Spleen (tissue), 11 donors: ENCODE results near the gene RFX3. TPM values are rescaled to one million over a fixed set of nuclear protein-coding genes. Genes with fewer than 3 reads are reported as not detected.

ENCODE experiments used
- DNase-seq: peaks from one replicate; pipeline ENCODE4 v3.0.0-alpha.2; 2020
- H3K27ac ChIP-seq, 8 donors: fragments of 200-600 bp; sonication (generic) in 7 of 8; 1 replicate in 4 of 8; 2 replicates in 4 of 8; pipeline versions ENCODE4 v1.5.0 to v1.8.0; 2016 to 2021; ENCODE audit warnings: inconsistent platforms in 4 of 8, mild to moderate bottlenecking in 4 of 8, moderate library complexity in 1 of 8
- H3K27me3 ChIP-seq, 7 donors: fragments of 200-600 bp; sonication (generic) in 6 of 7; replicated peaks in 1 of 7; 1 replicate in 4 of 7; 2 replicates in 3 of 7; pipeline versions ENCODE4 v1.5.0 to v1.8.0; 2016 to 2021; ENCODE audit warnings: inconsistent platforms in 3 of 7, mild to moderate bottlenecking in 1 of 7
- H3K36me3 ChIP-seq, 6 donors: fragments of 200-600 bp; sonication (generic) in 5 of 6; 1 replicate in 4 of 6; 2 replicates in 2 of 6; pipeline versions ENCODE4 v1.5.0 to v1.8.0; 2016 to 2021; ENCODE audit warnings: inconsistent platforms in 2 of 6
- H3K4me1 ChIP-seq, 6 donors: fragments of 200-600 bp; sonication (generic) in 5 of 6; 1 replicate in 3 of 6; 2 replicates in 3 of 6; pipeline versions ENCODE4 v1.5.0 to v1.8.0; 2016 to 2021; ENCODE audit warnings: inconsistent platforms in 3 of 6
- H3K4me3 ChIP-seq, 8 donors: fragments of 200-600 bp; sonication (generic) in 7 of 8; 1 replicate in 4 of 8; 2 replicates in 4 of 8; pipeline versions ENCODE4 v1.5.0 to v1.8.0; 2016 to 2021; ENCODE audit warnings: inconsistent platforms in 4 of 8, mild to moderate bottlenecking in 4 of 8, moderate library complexity in 2 of 8
- H3K9me3 ChIP-seq, 8 donors: fragments of 200-600 bp; sonication (generic) in 7 of 8; 1 replicate in 4 of 8; 2 replicates in 4 of 8; pipeline versions ENCODE4 v1.5.0 to v1.8.0; 2016 to 2021; ENCODE audit warnings: inconsistent platforms in 4 of 8
- POLR2A ChIP-seq, 3 donors: fragments of 450-650 bp; IDR thresholded peaks; one replicate each; pipeline ENCODE4 v1.5.1; 2017; ENCODE audit warnings: antibody characterized with exemption in 3 of 3, mild to moderate bottlenecking in 1 of 3
- POLR2AphosphoS5 ChIP-seq, 3 donors: sonication (generic); formaldehyde crosslinking; IDR thresholded peaks; one replicate each; pipeline ENCODE4 v1.5.1; 2017; ENCODE audit warnings: antibody characterized with exemption in 3 of 3
- WGBS, 5 donors: extraction: QIAGEN DNeasy Blood & Tissue Kit in 3 of 5; methylation state at CpG; one replicate each; pipeline versions ENCODE4 v1.1.5 to v1.1.7; 2013 to 2018; 5-methylcytosine and 5-hydroxymethylcytosine counted together
- intact Hi-C: fragments of 100-400 bp; cut with DNase I; formaldehyde crosslinking; loops from one replicate; pipeline ENCODE4 v1.15.0; 2023; ENCODE audit warnings: low total_unique reads
- polyA plus RNA-seq, 3 donors: library from polyadenylated mRNA; stranded (reverse); fragments of 200-250 nt; gene quantifications; one replicate each; pipeline ENCODE4 v1.2.1, GENCODE V29; 2013
- total RNA-seq, 7 donors: library from RNA; depleted of rRNA in 3 of 7; stranded (reverse); fragments of >200 nt in 3 of 7; fragmentation: NEBNext Ultra II Directional in 4 of 7; extraction: Animal tissue kit (Norgen Biotek cat#: 25700) in 4 of 7; gene quantifications; one replicate each; pipeline versions ENCODE4 v1.1.0 to v1.2.1, GENCODE V29; 2016 to 2021
- TF ChIP-seq, protein P1 (sequence below), 11 experiments: fragments of 200-600 bp in 7 of 11; fragments of 450-650 bp in 4 of 11; sonication (generic) in 4 of 11; IDR thresholded peaks in 8 of 11; conservative IDR thresholded peaks in 3 of 11; 1 replicate in 7 of 11; 2 replicates in 4 of 11; pipeline versions ENCODE4 v1.4.0 to v1.8.0; 2016 to 2021; ENCODE audit warnings: antibody characterized with exemption in 11 of 11, inconsistent platforms in 4 of 11, mild to moderate bottlenecking in 1 of 11
- donor health status: healthy with polysubstance abuse.
- donor health status: DM: no; HTN: no; CAD: no; lungs with moderate emphysema.
- donor health status: DM: no; HTN: no; CAD: no.
- donor health status: Bipolar disorder and iron deficiency.
- donor health status: healthy.
- donor health status: DM: no; HTN: no; CAD: no.
- donor health status: DM: yes; HTN: yes; CAD: no.

RFX3 gene
- total and polyA plus RNA-seq, 10 donors = 2.5 to 25.9 (median 19.1) TPM

GRCh38 chr9:3277200-3277599 is 248.6 kb downstream of the RFX3 start:
- no peak for DNase-seq
- H3K27me3 ChIP-seq = no peaks in the 10 kb centered on the region
- intact Hi-C loops = no loop called here
- no peak overlapping the region for H3K4me3 ChIP-seq
- H3K27ac ChIP-seq = no peak overlapping the region
- 77 to 84% (median 81%) methylated on average over 2 of the region's 2 CpGs for WGBS, 5 donors
- peaks cover 0 to 45% (median 14%) of the 10 kb centered on the region in 6 donors for H3K36me3 ChIP-seq
- TF ChIP-seq POLR2AphosphoS5 (IDR thresholded peaks at IDR 0.05) (no peak), POLR2A (IDR thresholded peaks at IDR 0.05) (no peak)
- TF ChIP-seq, protein P1, sequence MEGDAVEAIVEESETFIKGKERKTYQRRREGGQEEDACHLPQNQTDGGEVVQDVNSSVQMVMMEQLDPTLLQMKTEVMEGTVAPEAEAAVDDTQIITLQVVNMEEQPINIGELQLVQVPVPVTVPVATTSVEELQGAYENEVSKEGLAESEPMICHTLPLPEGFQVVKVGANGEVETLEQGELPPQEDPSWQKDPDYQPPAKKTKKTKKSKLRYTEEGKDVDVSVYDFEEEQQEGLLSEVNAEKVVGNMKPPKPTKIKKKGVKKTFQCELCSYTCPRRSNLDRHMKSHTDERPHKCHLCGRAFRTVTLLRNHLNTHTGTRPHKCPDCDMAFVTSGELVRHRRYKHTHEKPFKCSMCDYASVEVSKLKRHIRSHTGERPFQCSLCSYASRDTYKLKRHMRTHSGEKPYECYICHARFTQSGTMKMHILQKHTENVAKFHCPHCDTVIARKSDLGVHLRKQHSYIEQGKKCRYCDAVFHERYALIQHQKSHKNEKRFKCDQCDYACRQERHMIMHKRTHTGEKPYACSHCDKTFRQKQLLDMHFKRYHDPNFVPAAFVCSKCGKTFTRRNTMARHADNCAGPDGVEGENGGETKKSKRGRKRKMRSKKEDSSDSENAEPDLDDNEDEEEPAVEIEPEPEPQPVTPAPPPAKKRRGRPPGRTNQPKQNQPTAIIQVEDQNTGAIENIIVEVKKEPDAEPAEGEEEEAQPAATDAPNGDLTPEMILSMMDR (IDR thresholded peaks at IDR 0.05 in 8 of 11, conservative IDR thresholded peaks at IDR 0.05 in 3 of 11) = no peak
- H3K4me1 ChIP-seq = peaks cover 0 to 5% (median 0%) of the 10 kb centered on the region in 6 donors
- no peaks in the 10 kb centered on the region for H3K9me3 ChIP-seq

DNA sequence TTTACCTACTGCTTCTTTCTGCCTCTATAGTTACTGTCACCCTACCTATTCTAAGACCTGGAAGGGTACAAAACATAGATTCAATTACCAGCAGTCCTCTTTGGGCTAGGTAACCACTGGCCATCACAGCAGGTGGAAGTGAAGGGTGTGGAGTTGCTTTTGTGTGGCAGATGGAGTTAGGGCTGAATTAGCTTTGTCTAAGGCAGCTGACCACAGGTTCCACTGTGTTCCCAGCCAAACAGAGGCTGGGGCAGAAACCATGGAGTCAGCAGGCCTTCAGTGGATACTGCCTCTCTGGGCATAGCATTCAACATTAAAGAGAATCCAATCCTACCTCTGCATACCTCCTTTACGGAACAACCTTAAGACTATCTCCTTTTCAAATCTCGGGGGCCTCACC is 254.2 kb downstream of the RFX3 start:
- H3K27ac ChIP-seq = no peak overlapping the region
- H3K36me3 ChIP-seq = peaks cover 0 to 87% (median 23%) of the 10 kb centered on the region in 6 donors
- 93 to 100% (median 98%) methylated on average over 2 of the region's 2 CpGs for WGBS, 5 donors
- intact Hi-C loops = no loop called here
- H3K9me3 ChIP-seq = no peaks in the 10 kb centered on the region
- no peaks in the 10 kb centered on the region for H3K27me3 ChIP-seq
- H3K4me1 ChIP-seq = no peaks in the 10 kb centered on the region
- no peak overlapping the region for H3K4me3 ChIP-seq
- no peak for TF ChIP-seq POLR2A (IDR thresholded peaks at IDR 0.05)
- no peak for TF ChIP-seq POLR2AphosphoS5 (IDR thresholded peaks at IDR 0.05)
- TF ChIP-seq, protein P1 (IDR thresholded peaks at IDR 0.05 in 8 of 11, conservative IDR thresholded peaks at IDR 0.05 in 3 of 11) = no peak
- no peak for DNase-seq

GRCh38 chr9:3271157-3271556 is 254.6 kb downstream of the RFX3 start:
- Histone ChIP-seq H3K36me3 (peaks cover 0 to 86% (median 22%) of the 10 kb centered on the region in 6 donors), H3K9me3 (no peaks in the 10 kb centered on the region), H3K4me3 (no peak overlapping the region), H3K27ac (no peak overlapping the region), H3K4me1 (no peaks in the 10 kb centered on the region), H3K27me3 (no peaks in the 10 kb centered on the region)
- no peak for DNase-seq
- intact Hi-C loops = no loop called here
- no peak for TF ChIP-seq POLR2AphosphoS5 (IDR thresholded peaks at IDR 0.05)
- TF ChIP-seq POLR2A (IDR thresholded peaks at IDR 0.05) = no peak
- TF ChIP-seq, protein P1 (IDR thresholded peaks at IDR 0.05 in 8 of 11, conservative IDR thresholded peaks at IDR 0.05 in 3 of 11) = no peak
- 96 to 100% (median 98%) methylated on average over 1 of the region's 1 CpG for WGBS, 5 donors

GRCh38 chr9:3268223-3268622 is 257.6 kb downstream of the RFX3 start:
- Histone ChIP-seq H3K27ac (no peak overlapping the region), H3K4me1 (no peaks in the 10 kb centered on the region), H3K36me3 (peaks cover 0 to 86% (median 14%) of the 10 kb centered on the region in 6 donors), H3K4me3 (no peak overlapping the region), H3K9me3 (no peaks in the 10 kb centered on the region), H3K27me3 (no peaks in the 10 kb centered on the region)
- intact Hi-C loops = no loop called here
- no peak for TF ChIP-seq POLR2AphosphoS5 (IDR thresholded peaks at IDR 0.05)
- no peak for DNase-seq
- 92 to 100% (median 97%) methylated on average over 1 of the region's 1 CpG for WGBS, 5 donors

GRCh38 chr9:3263698-3264097 is 262.1 kb downstream of the RFX3 start:
- TF ChIP-seq POLR2AphosphoS5 (IDR thresholded peaks at IDR 0.05) (no peak), POLR2A (IDR thresholded peaks at IDR 0.05) (no peak)
- TF ChIP-seq, protein P1 (IDR thresholded peaks at IDR 0.05 in 8 of 11, conservative IDR thresholded peaks at IDR 0.05 in 3 of 11) = no peak
- WGBS, 5 donors = 93 to 97% (median 94%) methylated on average over 3 of the region's 3 CpGs
- Histone ChIP-seq H3K27ac (no peak overlapping the region), H3K4me3 (no peak overlapping the region), H3K27me3 (no peaks in the 10 kb centered on the region), H3K4me1 (no peaks in the 10 kb centered on the region), H3K36me3 (peaks cover 0 to 71% (median 10%) of the 10 kb centered on the region in 6 donors), H3K9me3 (no peaks in the 10 kb centered on the region)
- DNase-seq = no peak
- intact Hi-C loops = no loop called here
